HG02884 (cell line): ENCODE data around the gene ICA1.

ENCODE experiments used
- ATAC-seq: cut with Tn5 transposase; IDR thresholded peaks from one replicate; pipeline ENCODE4 v1.9.1; 2021; ENCODE audit warnings: mild to moderate bottlenecking, moderate library complexity; ENCODE audit not compliant: unreplicated experiment

Gene ICA1

DNA sequence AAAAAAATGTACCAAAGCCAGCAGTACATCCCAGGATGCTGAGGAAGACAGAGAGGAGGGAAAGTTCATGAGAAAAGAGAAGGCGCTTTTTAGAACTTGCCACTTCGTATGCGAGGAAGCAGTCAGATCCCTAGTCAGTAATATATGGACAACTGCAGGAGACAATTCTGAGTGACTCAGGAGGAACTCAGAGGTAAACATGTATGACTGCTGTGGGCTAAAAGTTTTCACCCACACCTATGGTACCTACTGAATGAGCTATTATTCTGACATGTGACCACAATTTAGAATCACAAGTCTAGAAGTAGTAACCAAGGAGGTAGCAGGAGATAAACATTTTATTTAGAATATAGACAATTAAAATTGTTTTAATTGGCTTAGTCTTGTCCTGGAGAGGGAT, 126.5 kb downstream of the ICA1 start:
- ATAC-seq, result no peak

DNA sequence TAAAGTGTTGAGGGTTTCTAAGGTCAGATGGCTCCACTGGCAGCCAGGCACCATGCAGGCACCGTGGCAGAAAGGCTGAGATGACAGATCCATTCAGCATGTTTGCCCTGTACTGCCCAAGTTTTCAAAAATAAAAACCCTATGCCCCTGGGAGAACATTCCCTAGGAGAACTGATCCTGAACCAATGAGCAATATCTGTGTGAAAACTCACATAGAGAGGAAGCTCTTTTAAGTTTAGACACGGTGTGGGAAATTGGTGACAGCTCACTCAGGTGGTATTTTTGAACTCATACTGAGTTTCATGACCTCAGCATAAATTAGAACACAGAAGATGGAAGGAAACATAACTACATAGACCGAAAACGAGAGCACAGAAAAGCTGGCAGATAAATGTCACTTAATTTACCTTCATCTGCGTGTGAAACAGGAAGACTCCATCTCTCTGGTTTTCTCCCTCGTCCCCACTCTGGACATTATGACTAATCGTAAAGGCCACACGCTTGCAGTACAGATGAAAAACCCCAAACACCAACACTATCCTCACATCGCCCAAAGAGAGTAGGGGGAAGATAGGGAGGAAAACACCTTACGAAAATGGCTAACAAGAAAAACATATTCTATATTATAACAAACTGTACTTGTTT, 127.8 kb downstream of the ICA1 start:
- peak; percentile 76 for ATAC-seq

DNA sequence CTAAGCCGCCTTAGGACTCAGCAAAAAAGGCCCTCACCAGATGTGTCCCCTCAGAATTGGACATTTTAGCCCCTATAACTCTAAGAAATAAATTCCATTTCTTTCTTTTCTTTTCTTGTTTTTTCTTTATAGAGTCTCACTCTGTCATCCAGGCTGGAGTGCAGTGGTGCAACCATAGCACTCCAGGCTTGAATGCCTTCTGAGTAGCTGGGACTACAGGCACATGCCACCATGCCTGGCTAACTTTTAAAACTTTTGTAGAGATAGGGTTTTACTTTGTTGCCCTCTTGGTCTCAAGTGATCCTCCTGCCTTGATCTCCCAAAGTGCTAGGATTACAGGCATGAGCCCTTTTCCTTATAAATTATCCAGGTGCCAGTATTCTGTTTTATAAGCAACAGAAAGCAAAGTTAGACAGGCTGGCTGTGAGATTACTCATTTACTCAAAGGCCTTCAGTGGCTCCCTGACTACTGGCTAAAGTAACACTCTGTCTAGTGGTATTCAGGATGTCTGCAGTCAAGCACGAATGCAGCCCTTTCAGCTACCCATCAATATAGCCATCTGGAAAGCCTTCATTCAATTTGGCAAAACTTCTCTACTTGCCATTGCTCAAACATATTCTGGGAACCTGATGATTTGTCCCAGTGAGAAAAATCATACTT, 128.6 kb downstream of the ICA1 start:
- no peak for ATAC-seq

DNA sequence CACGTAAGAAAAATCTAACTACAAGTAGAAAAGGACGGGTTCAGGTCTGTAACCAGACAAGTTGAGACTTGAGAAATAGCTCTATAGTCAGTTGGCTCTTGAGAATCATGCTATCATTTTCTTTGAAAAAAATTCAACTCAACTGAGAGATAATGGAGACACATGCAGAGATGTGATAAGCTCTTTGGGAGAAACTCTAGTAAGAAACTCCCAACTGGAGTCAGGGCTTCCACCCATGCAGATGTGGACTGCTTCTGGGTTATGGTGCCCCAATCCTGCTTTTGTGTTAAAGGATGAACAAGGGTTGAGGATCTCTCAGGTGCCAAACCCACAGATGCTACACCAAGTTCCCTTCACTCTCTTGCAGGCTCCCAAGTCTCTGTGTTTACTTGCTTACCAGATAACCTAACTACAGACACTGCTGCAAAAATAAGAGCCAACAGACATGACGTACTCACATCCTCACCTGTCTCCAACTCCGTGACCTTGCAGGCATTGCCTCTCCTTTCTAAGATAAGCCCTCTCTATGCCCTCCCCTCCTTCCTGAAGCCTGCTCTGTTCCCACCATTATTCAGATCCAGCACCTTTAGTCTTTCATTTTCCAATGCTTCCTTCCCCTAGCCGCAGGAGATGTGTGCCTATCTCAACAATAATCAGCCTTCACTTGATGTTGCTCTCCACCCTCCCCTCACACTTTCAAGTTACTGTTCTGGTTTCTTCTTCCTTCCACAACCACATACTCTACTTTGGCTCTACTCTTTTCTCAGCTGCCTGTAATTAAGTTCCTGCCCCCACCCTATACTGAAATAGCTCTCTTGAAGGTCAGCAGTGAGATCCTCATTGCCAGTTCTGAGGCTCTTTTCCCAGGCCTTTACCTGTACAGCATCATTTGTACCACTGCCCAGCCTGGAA, 130.0 kb downstream of the ICA1 start:
- ATAC-seq, result peak; percentile 42

DNA sequence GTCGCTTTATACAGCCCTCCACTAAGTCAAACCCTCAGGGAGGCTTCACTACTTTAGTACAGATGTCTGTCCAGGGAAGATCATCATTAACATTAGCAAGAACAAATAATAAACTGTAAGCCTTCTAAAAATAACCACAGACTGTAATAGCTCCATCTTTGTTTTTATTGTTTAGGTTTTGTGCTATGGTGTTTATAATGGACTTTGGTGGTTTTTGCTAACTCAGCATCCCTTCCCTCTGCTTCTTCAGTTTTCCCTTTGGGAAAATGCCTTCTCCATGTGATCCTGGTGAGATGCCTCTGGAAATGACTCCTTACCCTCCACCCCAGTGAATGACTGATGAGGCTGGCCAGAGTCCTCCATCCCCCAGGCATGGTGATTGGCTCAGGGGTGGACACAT, 131.3 kb downstream of the ICA1 start:
- ATAC-seq, result no peak

DNA sequence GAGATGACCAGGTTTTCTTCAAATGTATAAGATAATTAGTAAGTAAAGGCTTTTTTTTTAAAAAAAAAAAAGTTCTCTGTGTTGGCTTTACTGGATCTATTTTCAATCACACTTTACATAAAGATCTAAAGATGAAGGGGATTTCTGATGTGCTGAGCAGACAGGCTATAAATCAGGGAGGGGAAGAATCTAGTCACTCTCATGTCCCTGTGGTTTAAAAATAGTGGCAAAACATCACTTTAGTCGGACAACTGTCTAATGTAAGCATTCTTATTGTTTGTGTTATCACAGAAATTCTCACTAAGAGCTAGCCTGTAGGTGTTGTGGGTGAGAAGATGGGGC, 132.7 kb downstream of the ICA1 start:
- no peak for ATAC-seq

DNA sequence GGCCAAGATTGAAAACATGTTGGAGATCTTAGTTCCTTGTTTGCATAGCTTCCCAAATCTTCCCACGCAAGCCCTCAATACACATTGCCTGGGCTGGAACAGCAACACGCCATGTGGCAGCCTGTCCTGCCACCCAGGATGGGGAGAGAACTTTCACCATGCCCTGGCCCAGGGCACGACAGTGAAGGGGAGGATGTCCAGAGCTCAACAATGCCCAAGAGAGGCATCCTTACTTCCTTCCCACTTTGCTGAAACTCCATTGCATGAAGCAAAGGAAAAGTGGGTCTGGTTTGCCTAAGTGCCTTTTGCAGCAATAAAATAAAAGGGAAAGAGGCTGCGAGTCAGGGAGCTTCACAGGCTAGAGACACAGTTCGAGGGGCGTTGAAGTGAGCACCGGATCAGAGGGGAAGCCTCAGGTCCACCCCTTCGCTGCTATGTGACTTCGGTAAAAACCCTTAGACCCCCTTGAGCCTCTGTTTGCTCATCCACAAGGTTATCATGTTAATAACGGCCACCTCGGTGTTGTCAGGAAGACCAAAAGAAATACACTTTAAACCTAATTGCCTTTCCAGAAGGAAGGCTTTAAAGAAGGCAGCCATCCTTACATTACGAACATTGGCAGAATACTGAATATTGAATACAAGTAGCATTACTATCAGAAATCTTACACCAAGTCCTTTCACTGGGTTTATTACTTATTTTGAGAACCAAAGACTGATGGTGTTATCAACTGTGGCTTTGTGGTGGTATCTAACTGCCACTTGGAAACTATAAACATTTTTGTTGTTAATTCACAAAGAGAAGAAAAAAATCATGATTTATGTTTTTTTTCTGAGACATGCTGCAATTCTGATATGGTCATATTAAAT, 133.3 kb downstream of the ICA1 start:
- ATAC-seq, result no peak

DNA sequence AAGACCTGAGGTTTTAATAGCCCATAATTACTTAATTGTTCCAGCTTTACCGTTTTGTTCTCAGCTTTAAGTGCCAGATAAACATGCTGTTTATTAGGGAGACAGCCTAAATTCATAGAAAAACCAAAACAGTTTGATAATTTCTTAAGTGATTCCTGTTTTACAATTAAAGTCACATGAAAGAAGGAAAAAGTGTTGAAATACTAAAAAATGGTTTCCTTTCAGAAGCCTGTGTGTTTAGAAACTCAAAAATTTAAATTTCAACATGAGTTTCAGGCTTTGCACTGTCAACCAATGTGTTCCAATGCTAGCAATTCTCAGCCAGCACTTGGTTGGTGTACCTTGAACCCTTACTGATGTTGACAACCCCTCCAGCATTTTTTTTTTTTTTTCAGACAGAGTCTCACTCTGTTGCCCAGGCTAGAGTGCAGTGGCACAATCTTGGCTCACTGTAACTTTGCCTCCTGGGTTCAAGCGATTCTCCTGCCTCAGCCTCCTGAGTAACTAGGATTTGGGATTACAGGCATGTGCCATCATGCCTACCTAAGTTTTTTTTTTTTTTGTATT, 135.3 kb downstream of the ICA1 start:
- no peak for ATAC-seq

DNA sequence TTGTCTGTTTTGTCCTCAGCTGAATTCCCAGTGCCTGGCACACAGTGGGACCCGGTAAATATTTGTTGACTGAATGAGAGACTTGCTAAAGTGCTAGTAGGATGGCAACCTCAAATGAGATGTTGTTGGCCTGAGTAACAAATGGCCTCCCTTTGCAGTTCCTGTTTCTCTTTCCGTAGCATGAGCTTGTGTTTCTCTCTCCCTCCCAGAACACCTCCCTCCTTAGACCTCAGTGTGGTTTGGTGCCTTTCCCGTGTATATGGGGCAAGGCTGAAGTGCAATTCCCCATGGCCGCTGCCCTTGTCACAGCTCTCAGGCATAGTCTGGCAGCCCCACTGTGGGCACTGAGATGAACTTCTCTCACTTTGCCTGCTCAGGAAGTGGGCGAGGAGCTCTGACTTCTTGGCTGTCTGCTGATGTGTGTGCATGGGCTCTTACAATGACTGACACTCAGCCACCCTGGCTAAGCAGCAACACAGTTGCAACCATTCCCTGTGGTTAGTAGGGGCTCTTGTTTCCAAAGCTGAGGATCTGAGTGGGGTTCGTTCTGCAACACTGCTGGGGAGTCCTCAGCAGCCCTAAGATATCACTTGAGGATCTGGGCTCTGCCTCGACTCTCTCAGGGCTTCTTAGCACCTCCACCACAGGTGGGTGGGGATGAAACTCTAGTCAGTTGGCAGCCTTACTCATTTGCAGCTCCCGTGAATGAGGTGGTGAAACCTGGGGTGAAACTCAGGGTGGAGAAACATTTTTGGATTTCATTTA, 136.1 kb downstream of the ICA1 start:
- peak; percentile 78 for ATAC-seq

DNA sequence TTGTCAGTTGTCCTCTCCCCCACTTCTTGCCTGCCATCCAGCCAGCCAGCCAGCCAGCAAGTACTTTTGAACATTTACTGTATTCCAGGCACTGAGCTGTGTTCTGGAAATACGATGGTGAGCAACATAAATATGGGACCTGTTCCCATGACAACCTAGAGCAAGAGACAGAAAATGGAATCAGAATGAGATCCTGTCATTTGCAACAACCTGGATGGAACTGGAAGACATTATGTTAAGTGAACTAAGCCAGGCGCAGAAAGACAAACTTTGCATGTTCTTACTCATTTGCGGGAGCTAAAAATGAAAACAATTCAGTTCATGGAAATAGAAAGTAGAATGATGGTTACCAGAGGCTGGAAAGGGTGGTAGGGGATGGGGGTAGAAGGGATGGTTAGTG, 140.7 kb downstream of the ICA1 start:
- ATAC-seq, result no peak

DNA sequence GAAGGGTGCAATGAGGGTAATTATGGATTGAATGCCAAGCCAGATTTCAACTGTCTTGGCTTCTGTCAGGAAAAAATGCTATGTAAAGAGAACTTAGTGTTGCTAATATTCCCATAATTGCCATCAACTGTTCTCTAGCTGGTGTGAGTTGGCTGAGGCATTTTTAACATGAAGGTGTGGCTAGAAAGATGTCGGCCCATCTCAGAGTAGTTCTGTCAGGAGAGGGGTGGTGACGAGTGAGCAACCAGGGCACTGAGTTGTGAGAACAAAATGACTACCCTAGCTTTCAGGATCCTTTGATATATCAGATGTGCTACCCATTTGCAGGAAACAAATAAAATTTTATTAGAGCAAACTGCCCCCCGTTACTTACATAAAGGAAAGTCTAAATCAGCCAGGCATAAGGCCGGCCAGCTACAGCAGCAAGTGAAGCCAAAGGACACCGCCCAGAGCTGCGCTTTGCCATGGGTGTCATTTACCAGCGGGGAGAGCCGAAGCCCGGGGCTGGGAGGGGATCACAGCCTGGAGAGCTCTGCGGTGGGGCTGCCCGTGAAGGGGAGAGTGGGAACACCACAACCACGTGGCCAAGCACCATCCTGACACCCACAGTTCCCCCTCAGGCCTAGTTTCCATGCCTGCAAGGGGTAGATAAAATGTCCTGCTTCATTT, 141.4 kb downstream of the ICA1 start:
- no peak for ATAC-seq

DNA sequence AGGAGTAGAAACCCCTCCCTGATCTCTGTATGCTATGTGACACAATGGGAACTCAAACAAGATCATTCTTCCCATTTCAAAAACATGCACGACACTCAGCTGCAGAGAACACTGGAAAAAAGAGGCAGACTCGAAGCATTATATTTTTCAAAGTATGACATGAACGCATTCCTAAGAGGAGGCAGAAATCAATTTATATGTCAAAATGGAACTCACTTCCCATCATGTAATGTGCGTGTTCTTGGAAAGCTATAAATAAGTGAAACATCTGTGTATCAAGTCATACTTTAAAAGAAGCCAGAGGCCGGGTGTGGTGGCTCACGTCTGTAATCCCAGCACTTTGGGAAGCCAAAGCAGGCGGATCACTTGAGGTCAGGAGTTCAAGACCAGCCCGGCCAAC, 142.7 kb downstream of the ICA1 start:
- no peak for ATAC-seq

DNA sequence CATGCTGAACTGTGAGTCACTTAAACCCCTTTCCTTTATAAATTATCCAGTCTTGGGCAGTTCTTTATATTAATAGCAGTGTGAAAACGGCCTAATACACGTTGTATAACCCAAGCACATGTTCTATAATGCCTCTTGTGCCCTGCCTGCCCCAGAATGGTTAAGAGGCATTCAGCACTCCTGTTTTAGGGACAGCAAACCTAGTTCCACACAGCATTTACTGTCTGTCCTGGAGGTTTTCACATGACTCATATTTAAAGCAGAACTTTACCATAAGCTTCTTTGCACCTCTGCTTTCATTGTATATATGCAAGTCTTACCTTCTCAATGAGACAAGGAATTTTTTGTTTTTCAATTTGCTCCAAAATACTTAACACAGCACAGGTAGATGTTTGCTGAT, 144.8 kb downstream of the ICA1 start:
- ATAC-seq, result no peak

DNA sequence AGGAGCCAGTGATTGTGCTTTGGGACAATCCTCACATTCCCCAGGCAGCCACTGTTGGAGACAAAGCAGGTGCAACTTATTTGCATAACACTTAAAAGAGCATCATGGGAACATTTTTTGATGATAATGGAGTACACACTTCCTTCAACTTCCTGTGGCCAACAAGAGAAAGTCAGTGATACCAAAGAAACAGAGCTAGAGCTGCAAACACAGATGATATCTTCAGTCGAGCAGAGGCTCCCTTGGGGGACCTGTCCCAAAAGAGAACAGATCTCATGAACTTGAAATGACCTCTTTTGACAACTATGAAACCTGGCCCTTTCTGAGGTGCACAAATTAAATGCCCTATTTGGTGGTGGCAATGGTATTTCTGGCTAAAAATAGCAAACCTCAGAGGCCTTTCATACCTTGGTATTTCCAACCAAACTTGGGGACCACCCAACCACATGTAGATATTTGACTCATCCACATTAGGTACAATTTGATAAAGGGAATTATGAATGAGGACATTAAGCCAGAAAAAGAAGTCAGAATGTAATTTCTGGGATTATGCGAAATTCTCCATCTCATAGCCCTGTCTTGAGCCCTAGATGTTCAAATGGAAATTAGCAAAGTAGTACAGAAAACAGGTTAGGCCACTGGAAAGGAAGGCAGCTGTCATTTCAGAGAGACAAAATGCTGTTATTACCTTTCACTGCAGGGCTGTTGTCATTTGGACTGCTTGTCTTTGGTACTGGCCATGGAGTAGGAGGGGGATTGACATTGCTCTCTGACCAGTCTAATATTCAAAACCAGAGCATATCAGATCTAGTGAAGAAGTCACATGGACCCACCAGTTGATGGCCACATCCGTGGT, 146.2 kb downstream of the ICA1 start:
- ATAC-seq, result peak; percentile 81

DNA sequence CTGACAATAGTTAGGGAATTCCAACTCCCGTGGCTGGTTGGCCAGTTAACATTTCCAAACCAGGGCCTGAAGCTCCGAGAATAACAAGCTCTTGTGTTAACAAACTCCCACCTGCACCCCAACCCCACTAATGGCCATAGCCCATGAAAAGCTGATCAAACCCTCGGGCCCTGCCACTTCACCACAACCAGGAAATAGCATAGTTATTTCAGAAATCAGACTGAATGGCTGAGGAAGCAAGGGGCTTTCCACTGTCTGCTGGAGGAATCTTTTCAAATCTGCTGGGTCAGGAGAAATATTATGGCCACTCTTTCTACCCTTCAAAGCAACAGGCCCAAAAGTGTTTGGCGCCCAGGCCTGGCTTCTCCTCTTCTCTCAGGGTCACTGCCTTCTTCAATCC, 147.8 kb downstream of the ICA1 start:
- peak; percentile 37 for ATAC-seq

DNA sequence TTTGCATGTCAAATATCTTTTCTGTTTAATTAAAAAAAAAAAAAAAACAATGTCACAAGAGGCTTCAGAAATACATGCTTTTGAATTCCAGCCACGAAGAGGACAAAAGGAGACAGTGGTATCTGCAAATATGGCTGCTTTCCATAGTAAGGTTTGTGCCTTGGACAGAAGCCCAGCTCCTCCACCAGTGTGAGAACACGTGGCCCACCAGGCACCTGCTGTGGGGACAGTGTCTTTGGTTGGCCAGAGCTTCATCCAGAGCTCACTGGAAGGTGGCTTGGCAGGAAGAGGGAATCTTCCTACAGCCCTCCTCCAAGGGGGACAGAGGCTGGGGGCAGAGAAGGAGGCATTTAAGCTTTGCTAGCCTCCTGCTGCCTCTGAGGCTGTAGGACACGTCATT, 148.8 kb downstream of the ICA1 start:
- no peak for ATAC-seq

DNA sequence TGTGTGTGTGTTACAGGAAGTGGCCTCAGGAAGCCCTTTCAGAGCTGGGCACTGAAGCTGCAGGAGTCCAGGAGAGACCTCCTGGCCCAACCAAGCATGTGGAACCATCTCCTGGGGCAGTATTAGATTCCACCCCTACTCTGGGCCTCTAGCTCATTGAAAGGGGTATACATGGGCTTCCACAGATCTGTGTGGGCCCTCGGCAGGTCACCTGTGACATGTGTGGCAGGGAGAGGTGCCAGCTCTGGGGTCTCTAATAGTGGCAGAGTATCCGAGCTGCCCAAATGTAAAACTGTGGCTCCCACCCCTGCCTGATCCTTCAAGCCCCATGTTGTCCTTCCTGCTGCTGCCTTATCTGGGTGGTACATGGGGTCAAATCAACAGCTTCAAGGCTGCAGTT, 149.3 kb downstream of the ICA1 start:
- no peak for ATAC-seq

DNA sequence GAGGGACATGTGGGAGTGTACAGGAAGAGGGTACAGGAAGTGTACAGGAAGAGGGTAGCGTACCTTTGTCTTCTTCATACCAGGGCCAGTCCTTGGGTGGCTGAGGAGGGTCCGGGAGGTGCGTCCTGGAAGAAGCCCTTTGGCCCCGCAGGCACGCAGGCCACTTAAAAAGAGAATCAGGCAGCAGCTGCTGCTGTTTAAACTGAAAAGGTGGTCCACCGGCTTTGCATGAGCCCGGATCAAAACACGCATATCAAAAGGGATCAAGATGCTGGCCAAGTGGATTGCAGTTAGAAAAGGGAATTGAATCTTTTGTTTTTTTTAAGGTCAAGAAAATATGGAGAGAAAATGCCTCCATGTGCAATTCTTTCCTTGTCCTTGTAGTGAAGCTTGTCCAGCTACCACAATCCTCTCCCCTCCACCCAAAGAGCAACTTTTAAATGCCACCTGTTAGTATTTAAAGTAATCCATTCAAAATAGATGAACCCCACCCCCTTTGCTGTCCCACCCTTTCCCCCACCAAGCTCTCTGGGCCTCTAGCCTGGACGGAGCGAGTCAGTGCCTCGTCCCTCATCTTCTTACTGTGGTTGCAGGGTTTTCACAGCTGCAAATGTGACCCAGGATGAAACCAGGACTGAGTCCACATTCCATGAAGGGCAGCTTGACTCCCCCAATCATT, 150.5 kb downstream of the ICA1 start:
- no peak for ATAC-seq
